Osteoblast (primary cell): Measurements from ENCODE around the gene FUOM. TPM values are rescaled to one million over a fixed set of nuclear protein-coding genes. Genes with fewer than 3 reads are reported as not detected.

Experiments
- DNase-seq: peaks from one replicate; pipeline ENCODE4 v3.0.0; 2011; ENCODE audit warnings: low spot score, mixed read lengths; ENCODE audit not compliant: insufficient read length; ENCODE audit errors: missing footprints
- H2AFZ ChIP-seq: 2 replicates; pipeline ENCODE4 v1.6.0; 2011; ENCODE audit warnings: mild to moderate bottlenecking, low read length
- H3K27ac ChIP-seq: 2 replicates; pipeline ENCODE4 v1.5.1; 2011; ENCODE audit warnings: mild to moderate bottlenecking, low read depth, low read length, moderate library complexity
- H3K27me3 ChIP-seq: 2 replicates; pipeline ENCODE4 v1.6.0; 2012; ENCODE audit warnings: mild to moderate bottlenecking, control low read depth, inconsistent platforms, low read length, moderate library complexity; ENCODE audit not compliant: insufficient read depth
- H3K36me3 ChIP-seq: 2 replicates; pipeline ENCODE4 v1.5.1; 2011; ENCODE audit warnings: mild to moderate bottlenecking, low read length, control low read depth, moderate library complexity; ENCODE audit not compliant: insufficient read depth
- H3K4me1 ChIP-seq: 2 replicates; pipeline ENCODE4 v1.5.1; 2011; ENCODE audit warnings: mild to moderate bottlenecking, low read length, control low read depth, moderate library complexity; ENCODE audit not compliant: insufficient read depth
- H3K4me2 ChIP-seq: 2 replicates; pipeline ENCODE4 v1.6.0; 2011; ENCODE audit warnings: mild to moderate bottlenecking, low read length; ENCODE audit not compliant: insufficient read depth
- H3K4me3 ChIP-seq: fragments of 200-600 bp; sonication (generic); 3 replicates; pipeline ENCODE4 v1.5.1; 2012; ENCODE audit warnings: mild to moderate bottlenecking, low read length, inconsistent platforms; ENCODE audit not compliant: insufficient read depth
- H3K79me2 ChIP-seq: 2 replicates; pipeline ENCODE4 v1.6.0; 2012; ENCODE audit warnings: mild to moderate bottlenecking, low read length, control low read depth, inconsistent platforms; ENCODE audit not compliant: insufficient read depth
- H3K9me3 ChIP-seq: 2 replicates; pipeline ENCODE4 v1.5.1; 2011; ENCODE audit warnings: low read depth, low read length, control low read depth
- H4K20me1 ChIP-seq: 2 replicates; pipeline ENCODE4 v1.6.0; 2012; ENCODE audit warnings: mild to moderate bottlenecking, low read length, control low read depth; ENCODE audit not compliant: insufficient read depth
- total RNA-seq: library from RNA; depleted of rRNA; stranded (reverse); fragments of >200 nt; gene quantifications from 2 replicates; pipeline ENCODE4 v1.2.3, GENCODE V29; 2012
- TF ChIP-seq, protein P1 (sequence below): IDR thresholded peaks from 2 replicates; pipeline ENCODE4 v1.5.1; 2011; ENCODE audit warnings: mild to moderate bottlenecking, low read depth, low read length, moderate library complexity; ENCODE audit errors: extremely low read depth

The FUOM gene
- total RNA-seq, 1 donor, result 5.1 TPM

DNA sequence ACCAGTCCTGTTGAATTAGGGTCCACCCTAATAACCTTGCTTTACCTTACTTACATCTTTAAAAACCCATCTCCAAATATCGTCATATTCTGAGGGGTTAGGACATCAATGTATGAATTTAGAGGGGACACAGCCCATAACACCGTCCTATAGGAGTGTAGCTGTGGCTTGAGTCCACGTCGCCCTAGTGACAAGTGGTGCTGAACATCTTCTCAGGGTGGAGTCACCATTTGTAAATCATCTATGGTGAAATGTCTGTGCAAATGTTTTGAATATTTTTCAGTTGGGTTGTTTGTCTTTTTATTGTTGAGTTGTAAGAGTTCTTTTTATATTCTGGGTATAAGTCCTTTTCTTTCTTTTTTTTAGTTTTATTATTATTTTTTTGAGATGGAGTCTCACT is 15.8 kb downstream of the FUOM start:
- TF ChIP-seq, protein P1, sequence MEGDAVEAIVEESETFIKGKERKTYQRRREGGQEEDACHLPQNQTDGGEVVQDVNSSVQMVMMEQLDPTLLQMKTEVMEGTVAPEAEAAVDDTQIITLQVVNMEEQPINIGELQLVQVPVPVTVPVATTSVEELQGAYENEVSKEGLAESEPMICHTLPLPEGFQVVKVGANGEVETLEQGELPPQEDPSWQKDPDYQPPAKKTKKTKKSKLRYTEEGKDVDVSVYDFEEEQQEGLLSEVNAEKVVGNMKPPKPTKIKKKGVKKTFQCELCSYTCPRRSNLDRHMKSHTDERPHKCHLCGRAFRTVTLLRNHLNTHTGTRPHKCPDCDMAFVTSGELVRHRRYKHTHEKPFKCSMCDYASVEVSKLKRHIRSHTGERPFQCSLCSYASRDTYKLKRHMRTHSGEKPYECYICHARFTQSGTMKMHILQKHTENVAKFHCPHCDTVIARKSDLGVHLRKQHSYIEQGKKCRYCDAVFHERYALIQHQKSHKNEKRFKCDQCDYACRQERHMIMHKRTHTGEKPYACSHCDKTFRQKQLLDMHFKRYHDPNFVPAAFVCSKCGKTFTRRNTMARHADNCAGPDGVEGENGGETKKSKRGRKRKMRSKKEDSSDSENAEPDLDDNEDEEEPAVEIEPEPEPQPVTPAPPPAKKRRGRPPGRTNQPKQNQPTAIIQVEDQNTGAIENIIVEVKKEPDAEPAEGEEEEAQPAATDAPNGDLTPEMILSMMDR, result no peak
- H3K9me3 ChIP-seq, result no peaks in the 10 kb centered on the region

DNA sequence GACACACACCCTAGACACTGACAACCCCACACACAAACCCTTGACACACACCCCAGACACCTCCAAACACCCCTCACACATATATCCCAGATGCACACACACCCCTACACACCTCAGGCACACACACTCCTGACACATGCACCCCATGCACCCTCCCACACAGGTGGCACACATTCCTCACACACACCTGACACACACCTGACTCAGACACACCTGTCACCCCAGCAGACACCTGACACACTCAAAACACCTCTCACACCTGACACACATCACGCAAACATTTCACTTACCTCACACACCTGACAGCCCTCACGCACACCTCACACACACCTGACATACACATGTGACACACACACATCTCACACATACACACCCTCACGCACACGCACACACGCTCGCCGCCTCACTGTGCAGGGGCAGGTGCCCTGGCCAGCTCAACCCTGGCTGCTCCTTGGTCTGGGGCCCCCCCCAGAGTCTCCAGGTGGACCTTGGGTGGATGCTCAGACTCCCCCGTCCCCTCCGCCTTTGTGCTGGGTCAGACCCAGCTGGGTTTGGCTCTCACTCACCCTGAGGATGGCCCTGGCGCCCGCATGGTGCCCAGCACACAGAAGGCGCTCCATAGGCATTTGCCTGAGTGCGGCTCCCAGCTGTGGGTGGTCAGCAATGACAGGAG is 18.0 kb downstream of the FUOM start:
- H3K4me3 ChIP-seq, result no peak overlapping the region
- no peak overlapping the region for H3K4me2 ChIP-seq
- H2AFZ ChIP-seq, result no peak overlapping the region
- no peaks in the 10 kb centered on the region for H3K9me3 ChIP-seq
- H3K36me3 ChIP-seq, result no peaks in the 10 kb centered on the region
- H3K27ac ChIP-seq, result no peak overlapping the region
- DNase-seq, result no peak
- peaks cover 32% of the 10 kb centered on the region for H3K27me3 ChIP-seq
- H4K20me1 ChIP-seq, result no peaks in the 10 kb centered on the region
- no peaks in the 10 kb centered on the region for H3K79me2 ChIP-seq
- TF ChIP-seq, protein P1, result no peak
- H3K4me1 ChIP-seq, result no peaks in the 10 kb centered on the region

More for the DNA sequence above, 15.8 kb downstream of the FUOM start:
- Histone ChIP-seq H3K27me3 (peaks cover 12% of the 10 kb centered on the region), H3K4me3 (no peak overlapping the region), H3K4me1 (no peaks in the 10 kb centered on the region), H2AFZ (no peak overlapping the region), H3K79me2 (no peaks in the 10 kb centered on the region), H3K4me2 (no peak overlapping the region), H3K36me3 (no peaks in the 10 kb centered on the region), H4K20me1 (no peaks in the 10 kb centered on the region), H3K27ac (no peak overlapping the region)
- DNase-seq, result no peak

DNA sequence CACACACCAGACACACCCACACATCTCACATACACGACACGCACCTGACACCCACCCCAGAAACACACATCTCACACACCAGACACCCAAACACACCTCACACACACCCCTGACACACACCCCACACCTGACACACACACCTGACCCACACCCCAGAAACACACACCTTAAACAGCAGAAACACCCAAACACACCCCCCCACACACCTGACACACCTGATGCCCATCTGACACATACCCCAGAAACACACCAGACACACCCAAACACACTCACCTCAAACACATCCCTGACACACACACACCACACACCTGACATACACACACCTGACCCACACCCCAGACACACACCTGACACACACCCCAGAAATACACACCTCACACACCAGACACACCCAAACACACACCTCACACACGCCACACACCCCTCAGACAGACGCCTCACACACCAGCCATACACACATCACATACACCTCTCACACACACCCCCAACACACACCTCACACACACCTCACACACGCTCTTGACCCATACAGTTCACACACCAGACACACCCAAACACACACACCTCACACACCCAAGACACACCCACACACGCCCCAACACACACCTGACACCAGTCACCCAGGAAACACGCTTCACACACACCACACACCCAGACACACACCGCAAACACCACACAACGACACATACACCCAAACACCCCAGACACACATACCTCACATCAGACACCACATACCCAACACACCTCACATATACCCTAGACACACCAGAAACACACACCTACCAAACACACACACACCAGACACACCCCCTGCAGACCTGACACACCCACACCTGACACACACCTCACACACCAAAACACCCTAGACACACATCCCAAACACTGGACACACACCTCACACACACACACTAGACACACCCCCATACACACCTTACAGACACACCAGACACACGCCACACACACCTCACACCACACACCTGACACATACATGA is 19.4 kb downstream of the FUOM start:
- no peak for DNase-seq
- H4K20me1 ChIP-seq, result no peaks in the 10 kb centered on the region
- no peaks in the 10 kb centered on the region for H3K4me1 ChIP-seq
- no peaks in the 10 kb centered on the region for H3K36me3 ChIP-seq
- no peak overlapping the region for H3K27ac ChIP-seq
- peaks cover 34% of the 10 kb centered on the region for H3K27me3 ChIP-seq
- no peak overlapping the region for H3K4me2 ChIP-seq
- no peaks in the 10 kb centered on the region for H3K79me2 ChIP-seq
- no peak overlapping the region for H3K4me3 ChIP-seq
- TF ChIP-seq, protein P1, result no peak
- no peak overlapping the region for H2AFZ ChIP-seq
- H3K9me3 ChIP-seq, result no peaks in the 10 kb centered on the region

DNA sequence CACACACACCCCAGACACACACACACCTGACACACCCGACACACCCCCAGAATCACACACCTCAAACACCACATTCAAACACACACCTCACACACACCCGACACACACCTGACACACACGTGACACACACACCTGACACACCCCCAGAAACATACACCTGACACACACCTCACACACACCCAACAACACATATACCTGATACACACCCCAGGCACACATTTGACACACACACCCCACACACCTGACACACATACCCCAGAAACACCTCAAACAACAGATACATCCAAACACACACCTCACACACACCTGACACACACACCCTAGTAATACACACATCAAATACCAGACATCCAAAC is 20.5 kb downstream of the FUOM start:
- no peaks in the 10 kb centered on the region for H3K79me2 ChIP-seq
- no peaks in the 10 kb centered on the region for H3K9me3 ChIP-seq
- H3K4me2 ChIP-seq, result no peak overlapping the region
- no peaks in the 10 kb centered on the region for H3K4me1 ChIP-seq
- H3K4me3 ChIP-seq, result no peak overlapping the region
- H3K27me3 ChIP-seq, result peaks cover 40% of the 10 kb centered on the region
- TF ChIP-seq, protein P1, result no peak
- H3K27ac ChIP-seq, result no peak overlapping the region
- no peak overlapping the region for H2AFZ ChIP-seq
- no peak for DNase-seq
- no peaks in the 10 kb centered on the region for H3K36me3 ChIP-seq
- no peaks in the 10 kb centered on the region for H4K20me1 ChIP-seq
